NK-92 (cell line): ENCODE data around the gene SCT.

Experiments
- DNase-seq: peaks from one replicate; lab custom pipeline; 2025; ENCODE audit not compliant: unreplicated experiment; lab: John Stamatoyannopoulos, UW

SCT gene

GRCh38 chr11:611001-611996, 15.7 kb downstream of the SCT start:
- no peak for DNase-seq

- no peak for DNase-seq
These were observed 16.7 kb downstream of the SCT start for GRCh38 chr11:610146-610801.

- no peak for DNase-seq
These were observed 17.6 kb downstream of the SCT start for GRCh38 chr11:609341-609811.

DNA sequence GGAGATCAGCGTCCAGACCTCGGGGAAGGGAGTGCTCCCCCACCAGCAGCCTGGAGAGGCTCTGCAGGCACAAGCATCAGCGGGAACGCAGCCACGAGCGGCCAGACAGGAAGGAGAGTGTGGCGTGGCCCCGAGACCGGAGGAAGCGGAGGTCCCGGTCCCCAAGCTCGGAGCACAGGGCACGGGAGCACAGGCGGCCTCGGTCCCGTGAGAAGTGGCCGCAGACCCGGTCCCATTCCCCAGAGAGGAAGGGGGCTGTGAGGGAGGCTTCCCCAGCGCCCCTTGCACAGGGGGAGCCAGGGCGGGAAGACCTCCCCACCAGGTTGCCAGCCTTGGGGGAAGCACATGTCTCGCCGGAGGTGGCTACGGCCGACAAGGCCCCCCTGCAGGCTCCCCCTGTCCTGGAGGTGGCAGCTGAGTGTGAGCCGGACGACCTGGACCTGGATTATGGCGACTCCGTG, 18.2 kb downstream of the SCT start:
- no peak for DNase-seq

DNA sequence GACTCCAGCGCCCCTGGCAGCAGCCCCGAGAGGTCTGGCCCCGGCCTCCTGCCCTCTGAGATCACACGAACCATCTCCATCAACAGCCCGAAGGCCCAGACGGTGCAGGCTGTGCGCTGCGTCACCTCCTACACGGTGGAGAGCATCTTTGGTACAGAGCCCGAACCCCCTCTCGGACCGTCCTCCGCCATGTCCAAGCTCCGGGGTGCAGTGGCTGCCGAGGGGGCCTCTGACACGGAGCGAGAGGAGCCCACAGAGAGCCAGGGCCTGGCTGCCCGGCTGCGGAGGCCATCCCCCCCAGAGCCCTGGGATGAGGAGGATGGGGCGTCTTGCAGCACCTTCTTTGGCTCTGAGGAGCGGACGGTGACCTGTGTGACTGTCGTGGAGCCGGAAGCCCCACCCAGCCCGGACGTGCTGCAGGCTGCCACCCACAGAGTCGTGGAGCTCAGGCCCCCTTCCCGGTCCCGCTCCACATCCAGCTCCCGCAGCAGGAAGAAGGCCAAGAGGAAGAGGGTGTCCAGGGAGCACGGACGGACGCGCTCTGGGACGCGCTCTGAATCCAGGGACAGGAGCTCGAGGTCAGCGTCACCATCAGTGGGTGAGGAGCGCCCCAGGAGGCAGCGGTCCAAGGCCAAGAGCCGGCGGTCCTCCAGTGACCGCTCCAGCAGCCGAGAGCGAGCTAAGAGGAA, 18.9 kb downstream of the SCT start:
- no peak for DNase-seq

GRCh38 chr11:607020-607780, 19.8 kb downstream of the SCT start:
- no peak for DNase-seq

DNA sequence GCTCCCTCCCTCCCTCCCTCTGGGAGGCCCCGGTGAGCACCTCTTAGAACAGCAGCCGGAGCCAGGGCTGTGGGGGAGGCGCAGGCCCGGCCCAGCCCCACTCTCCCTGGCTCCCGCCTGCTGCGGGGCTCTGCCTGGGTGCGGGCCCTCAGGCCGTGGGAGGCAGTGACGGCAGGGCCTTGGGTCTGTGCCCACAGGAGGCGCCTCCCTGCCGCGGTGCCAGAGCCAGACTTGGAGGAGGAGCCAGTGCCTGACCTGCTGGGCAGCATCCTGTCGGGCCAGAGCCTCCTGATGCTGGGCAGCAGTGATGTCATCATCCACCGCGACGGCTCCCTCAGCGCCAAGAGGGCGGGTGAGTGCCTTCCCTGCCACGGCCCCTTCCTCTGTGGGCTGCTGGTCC, 20.7 kb downstream of the SCT start:
- no peak for DNase-seq

GRCh38 chr11:605286-606129, 21.5 kb downstream of the SCT start:
- no peak for DNase-seq

GRCh38 chr11:603154-603553, 23.8 kb downstream of the SCT start:
- DNase-seq, result no peak

- DNase-seq, result no peak
These were observed 25.3 kb downstream of the SCT start for GRCh38 chr11:601573-602245.

DNA sequence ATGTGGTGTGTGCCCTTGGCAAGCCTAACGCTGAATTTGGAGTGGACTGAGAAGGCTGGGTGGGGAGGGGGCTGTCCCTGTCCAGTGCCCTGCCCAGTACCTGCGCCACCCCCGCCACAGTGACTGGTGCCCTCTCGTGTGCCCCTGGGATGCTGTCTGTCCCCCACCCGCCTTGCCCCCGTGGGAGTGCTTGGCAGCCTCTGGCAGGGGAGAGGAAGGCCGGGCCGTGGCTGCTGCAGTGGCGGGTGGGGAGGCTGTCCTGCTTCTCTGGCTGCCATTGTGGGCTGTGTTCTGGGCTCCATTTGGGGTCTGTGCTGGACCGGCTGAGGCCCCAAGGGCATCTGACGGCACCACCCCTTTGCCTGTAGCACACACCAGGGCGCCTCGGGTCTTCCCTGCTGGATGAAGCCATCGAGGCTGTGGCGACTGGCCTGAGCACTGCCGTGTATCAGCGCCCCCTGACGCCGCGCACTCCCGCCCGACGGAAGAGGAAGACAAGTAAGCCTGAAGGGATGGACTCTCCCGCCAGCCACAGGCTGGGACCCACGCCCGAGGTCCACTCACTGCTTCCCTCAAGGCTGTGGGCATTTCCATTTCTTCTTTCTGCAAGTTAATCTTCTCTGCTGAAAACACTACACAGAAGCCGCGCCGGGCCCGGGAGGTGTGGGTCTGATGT, 28.8 kb downstream of the SCT start:
- DNase-seq, result no peak

DNA sequence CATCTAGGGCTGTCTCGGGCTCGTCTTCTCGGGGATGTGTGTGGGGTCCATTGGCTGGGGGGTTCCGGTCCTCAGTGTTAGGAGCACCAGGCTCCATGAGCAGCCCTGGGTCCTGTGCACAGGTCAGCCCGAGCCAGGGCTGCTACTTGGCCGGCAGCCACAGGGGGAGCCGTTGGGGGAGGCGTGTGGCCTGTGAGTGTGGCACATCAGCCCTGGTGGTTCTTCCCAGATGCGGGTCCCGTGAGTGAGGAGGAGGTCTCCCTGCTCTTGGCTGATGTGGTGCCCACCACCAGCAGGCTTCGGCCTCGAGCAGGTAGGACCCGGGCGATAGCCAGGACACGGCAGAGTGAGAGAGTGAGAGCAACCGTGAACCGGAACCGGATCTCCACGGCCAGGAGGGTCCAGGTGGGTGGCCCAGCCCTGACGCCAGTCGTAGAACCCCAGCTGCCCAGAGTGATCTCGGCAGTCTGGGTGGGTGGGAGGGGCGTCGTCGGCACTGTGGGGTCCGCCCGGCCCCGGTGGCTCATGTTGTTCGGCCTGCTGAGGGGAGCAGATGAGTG, 29.7 kb downstream of the SCT start:
- DNase-seq, result no peak

DNA sequence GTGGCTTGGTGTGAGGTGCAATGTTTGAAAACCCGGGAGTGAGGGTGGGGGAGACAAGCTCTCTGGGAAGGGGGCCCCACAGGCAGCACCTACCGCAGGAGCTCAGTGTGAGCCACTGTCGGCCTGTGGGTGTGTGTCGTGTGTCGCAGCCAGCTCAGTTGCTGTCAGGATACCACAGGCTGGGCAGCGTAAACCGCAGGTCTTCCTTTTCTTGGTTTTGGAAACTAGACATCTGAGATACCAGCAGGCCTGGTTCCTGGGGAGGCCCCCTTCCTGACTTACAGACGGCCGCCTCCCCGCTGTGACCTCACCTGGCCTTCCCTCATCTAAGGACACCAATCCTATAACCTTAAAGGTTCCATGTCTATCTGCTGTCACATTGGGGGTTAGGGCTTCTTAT, 30.6 kb downstream of the SCT start:
- no peak for DNase-seq

- DNase-seq, result no peak
These were observed 31.6 kb downstream of the SCT start for GRCh38 chr11:595400-595799.

- DNase-seq, result no peak
These were observed 33.6 kb downstream of the SCT start for GRCh38 chr11:593347-593746.

DNA sequence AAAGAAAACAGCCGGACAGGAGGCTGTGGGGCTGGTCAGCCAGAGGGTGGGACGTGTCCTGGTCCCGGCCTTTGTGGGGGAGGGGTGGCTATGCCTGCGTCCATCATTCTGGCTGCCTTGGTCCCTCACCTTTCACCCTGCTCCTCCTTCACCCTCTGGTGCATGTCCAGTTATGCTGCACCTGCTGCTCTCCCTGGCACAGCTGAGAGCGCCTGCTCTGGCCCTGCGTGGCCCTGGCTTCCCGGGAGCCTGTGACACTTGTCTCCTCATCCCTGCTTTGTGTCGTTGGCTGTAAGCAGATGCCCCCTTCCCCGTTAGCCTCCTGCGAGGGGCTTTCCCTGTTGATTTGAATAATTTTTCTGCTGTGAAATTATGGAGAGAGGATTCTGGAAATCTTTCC, 34.1 kb downstream of the SCT start:
- DNase-seq, result no peak

GRCh38 chr11:592501-592900, 34.5 kb downstream of the SCT start:
- no peak for DNase-seq

- DNase-seq, result no peak
These were observed 36.0 kb downstream of the SCT start for GRCh38 chr11:590997-591396.
